Measurements from ENCODE around the gene NEK6. TPM values are rescaled to one million over a fixed set of nuclear protein-coding genes. Genes with fewer than 3 reads are reported as not detected.

NEK6 gene
- total and polyA plus RNA-seq, 9 donors = 7.2 to 45.1 (median 22.8) TPM

GRCh38 chr9:124328285-124328684 is 70.5 kb downstream of the NEK6 start:
- WGBS, 3 donors = 93 to 96% (median 93%) methylated on average over 12 of the region's 12 CpGs
- Histone ChIP-seq H3K36me3 (no peaks in the 10 kb centered on the region), H3K4me1 (ENCODE audit: insufficient read depth) (no peaks in the 10 kb centered on the region), H3K4me3 (no peak overlapping the region), H3K9me3 (no peaks in the 10 kb centered on the region), H3K27ac (no peak overlapping the region), H3K27me3 (no peaks in the 10 kb centered on the region)
- DNase-seq = no peak
- TF ChIP-seq EP300 (IDR thresholded peaks at IDR 0.05) (no peak), POLR2A (IDR thresholded peaks at IDR 0.05) (no peak), CTCF (IDR thresholded peaks at IDR 0.05) (no peak)
- intact Hi-C loops (cut with DNase I) = loop anchor here in 2 of 4 donors (10.0 kb wide), 2 partner anchors 193 to 783 kb away; no protein-coding TSS in a partner anchor

GRCh38 chr9:124329206-124329792 is 71.5 kb downstream of the NEK6 start:
- Histone ChIP-seq H3K4me1 (ENCODE audit: insufficient read depth) (no peaks in the 10 kb centered on the region), H3K4me3 (no peak overlapping the region), H3K9me3 (no peaks in the 10 kb centered on the region), H3K36me3 (no peaks in the 10 kb centered on the region), H3K27ac (no peak overlapping the region), H3K27me3 (no peaks in the 10 kb centered on the region)
- 89 to 93% (median 91%) methylated on average over 19 of the region's 19 CpGs for WGBS, 3 donors
- TF ChIP-seq CTCF (IDR thresholded peaks at IDR 0.05) = no peak
- TF ChIP-seq EP300 (IDR thresholded peaks at IDR 0.05) = no peak
- TF ChIP-seq POLR2A (IDR thresholded peaks at IDR 0.05) = no peak
- intact Hi-C loops (cut with DNase I) = loop anchor here in 2 of 4 donors (10.0 kb wide), 2 partner anchors 194 to 784 kb away; no protein-coding TSS in a partner anchor
- no peak for DNase-seq

GRCh38 chr9:124330011-124330697 is 72.4 kb downstream of the NEK6 start:
- TF ChIP-seq CTCF (IDR thresholded peaks at IDR 0.05) (no peak), POLR2A (IDR thresholded peaks at IDR 0.05) (no peak), EP300 (IDR thresholded peaks at IDR 0.05) (no peak)
- intact Hi-C loops (cut with DNase I) = no loop called here
- Histone ChIP-seq H3K4me3 (no peak overlapping the region), H3K9me3 (no peaks in the 10 kb centered on the region), H3K4me1 (ENCODE audit: insufficient read depth) (no peaks in the 10 kb centered on the region), H3K27me3 (no peaks in the 10 kb centered on the region), H3K27ac (no peak overlapping the region), H3K36me3 (no peaks in the 10 kb centered on the region)
- DNase-seq = no peak
- WGBS, 3 donors = 91 to 93% (median 93%) methylated on average over 28 to 29 of the region's 29 CpGs

- intact Hi-C loops (cut with DNase I) = no loop called here
- H3K4me3 ChIP-seq = no peak overlapping the region
- WGBS, 3 donors = 84 to 88% (median 88%) methylated on average over 11 of the region's 11 CpGs
- H3K36me3 ChIP-seq = no peaks in the 10 kb centered on the region
- H3K9me3 ChIP-seq = no peaks in the 10 kb centered on the region
- TF ChIP-seq EP300 (IDR thresholded peaks at IDR 0.05) = no peak
- no peak for TF ChIP-seq CTCF (IDR thresholded peaks at IDR 0.05)
- no peak for TF ChIP-seq POLR2A (IDR thresholded peaks at IDR 0.05)
- H3K27me3 ChIP-seq = no peaks in the 10 kb centered on the region
- no peak for DNase-seq
- no peaks in the 10 kb centered on the region for H3K4me1 ChIP-seq (ENCODE audit: insufficient read depth)
- no peak overlapping the region for H3K27ac ChIP-seq
These were observed 73.8 kb downstream of the NEK6 start for GRCh38 chr9:124331580-124331979.
